VCaP (cell line): ENCODE results near the gene AS3MT.

Experiments used
- H3K27ac ChIP-seq: fragments of 450-650 bp; 2 replicates; pipeline ENCODE4 v1.5.1; 2017
- TF ChIP-seq, protein P1 (sequence below): fragments of 450-650 bp; conservative IDR thresholded peaks from 2 replicates; pipeline ENCODE4 v1.5.1; 2017; ENCODE audit warnings: mild to moderate bottlenecking, moderate library complexity

AS3MT gene

GRCh38 chr10:102945962-102946361, 76.7 kb downstream of the AS3MT start:
- no peak overlapping the region for H3K27ac ChIP-seq
- TF ChIP-seq, protein P1, sequence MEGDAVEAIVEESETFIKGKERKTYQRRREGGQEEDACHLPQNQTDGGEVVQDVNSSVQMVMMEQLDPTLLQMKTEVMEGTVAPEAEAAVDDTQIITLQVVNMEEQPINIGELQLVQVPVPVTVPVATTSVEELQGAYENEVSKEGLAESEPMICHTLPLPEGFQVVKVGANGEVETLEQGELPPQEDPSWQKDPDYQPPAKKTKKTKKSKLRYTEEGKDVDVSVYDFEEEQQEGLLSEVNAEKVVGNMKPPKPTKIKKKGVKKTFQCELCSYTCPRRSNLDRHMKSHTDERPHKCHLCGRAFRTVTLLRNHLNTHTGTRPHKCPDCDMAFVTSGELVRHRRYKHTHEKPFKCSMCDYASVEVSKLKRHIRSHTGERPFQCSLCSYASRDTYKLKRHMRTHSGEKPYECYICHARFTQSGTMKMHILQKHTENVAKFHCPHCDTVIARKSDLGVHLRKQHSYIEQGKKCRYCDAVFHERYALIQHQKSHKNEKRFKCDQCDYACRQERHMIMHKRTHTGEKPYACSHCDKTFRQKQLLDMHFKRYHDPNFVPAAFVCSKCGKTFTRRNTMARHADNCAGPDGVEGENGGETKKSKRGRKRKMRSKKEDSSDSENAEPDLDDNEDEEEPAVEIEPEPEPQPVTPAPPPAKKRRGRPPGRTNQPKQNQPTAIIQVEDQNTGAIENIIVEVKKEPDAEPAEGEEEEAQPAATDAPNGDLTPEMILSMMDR = no peak

DNA sequence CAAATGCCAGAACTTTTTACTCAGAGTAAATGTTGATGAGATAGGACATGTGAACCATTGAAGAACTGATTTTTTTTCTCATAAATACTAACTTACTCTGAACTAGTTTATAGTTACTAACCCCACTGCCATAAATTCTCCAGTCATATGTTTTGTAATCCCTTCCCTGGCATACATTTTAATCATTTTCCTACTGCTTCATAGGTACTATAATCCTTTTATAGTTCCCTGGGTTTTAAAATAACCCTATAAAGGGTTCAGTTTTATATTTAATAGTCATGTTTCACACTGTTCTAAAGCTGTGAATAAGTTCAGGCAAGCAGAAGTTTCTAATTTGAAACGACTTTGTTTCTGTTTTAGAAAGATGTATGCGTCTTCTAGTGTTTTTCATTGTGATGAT, 77.7 kb downstream of the AS3MT start:
- TF ChIP-seq, protein P1 = no peak
- no peak overlapping the region for H3K27ac ChIP-seq

DNA sequence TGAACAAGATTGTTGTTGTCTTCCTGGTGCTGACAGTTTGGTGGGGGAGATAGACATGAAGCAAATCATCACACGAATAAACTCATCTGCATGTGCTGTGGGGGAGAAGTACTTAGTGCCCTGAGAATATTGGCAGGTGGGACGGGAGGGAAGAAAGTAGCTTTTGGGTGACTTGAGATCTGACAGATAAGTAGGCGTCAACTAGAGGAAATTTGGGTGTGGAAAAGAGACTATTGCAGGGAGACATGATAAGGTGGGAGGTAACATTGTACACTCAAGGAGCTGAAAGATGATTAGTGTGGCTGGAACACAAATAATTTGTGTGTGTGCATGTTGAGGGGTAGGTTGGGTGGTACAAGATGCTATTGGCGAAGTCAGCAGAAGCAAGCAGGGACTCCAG, 78.9 kb downstream of the AS3MT start:
- H3K27ac ChIP-seq = no peak overlapping the region

DNA sequence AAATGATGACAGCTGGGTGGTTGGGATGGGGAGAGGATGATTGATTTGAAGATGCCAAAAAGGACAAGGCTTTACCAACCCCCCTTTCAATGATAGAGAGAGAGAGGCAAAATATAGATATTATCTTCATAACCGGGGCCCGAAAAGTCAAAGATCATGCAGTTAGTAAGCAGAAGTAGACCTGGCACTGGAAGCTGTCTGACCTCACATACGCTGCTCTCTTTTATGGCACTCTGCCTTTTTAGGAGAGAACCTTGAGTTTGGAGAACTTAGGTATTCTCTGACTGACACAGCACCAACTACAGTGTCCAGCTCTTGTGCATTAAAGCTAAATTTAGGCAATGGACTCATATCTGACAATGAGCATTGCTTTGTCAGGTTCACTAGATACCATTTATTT, 79.5 kb downstream of the AS3MT start:
- H3K27ac ChIP-seq = no peak overlapping the region
- TF ChIP-seq, protein P1 = no peak

More for the DNA sequence above, 78.9 kb downstream of the AS3MT start:
- TF ChIP-seq, protein P1 = no peak

DNA sequence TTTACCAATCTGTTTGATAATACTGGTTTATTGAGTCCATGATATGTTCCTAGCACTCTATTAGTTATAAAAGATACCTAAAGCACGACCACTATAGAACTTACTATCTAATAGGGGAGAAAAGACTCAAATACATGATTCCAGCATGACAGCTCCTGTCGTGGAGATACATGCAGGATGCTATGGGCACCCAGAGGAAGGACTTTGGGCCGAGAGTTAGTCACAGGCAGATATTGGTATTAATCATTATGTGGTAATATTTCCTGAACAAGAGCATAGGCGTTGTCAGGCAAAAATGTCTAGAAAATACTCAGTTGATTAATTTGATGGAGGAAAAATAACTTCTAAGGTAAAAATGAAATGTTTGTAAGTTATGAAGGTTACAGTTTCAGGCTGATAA, 80.6 kb downstream of the AS3MT start:
- TF ChIP-seq, protein P1 = no peak
- H3K27ac ChIP-seq = no peak overlapping the region

- TF ChIP-seq, protein P1 = no peak
- no peak overlapping the region for H3K27ac ChIP-seq
These were observed 82.0 kb downstream of the AS3MT start for GRCh38 chr10:102951316-102951715.
